Measurements from ENCODE around the gene GATA2.
A peak's percentile ranks its signal among the peaks of the same experiment; 100 is the strongest.

GATA2 gene

DNA sequence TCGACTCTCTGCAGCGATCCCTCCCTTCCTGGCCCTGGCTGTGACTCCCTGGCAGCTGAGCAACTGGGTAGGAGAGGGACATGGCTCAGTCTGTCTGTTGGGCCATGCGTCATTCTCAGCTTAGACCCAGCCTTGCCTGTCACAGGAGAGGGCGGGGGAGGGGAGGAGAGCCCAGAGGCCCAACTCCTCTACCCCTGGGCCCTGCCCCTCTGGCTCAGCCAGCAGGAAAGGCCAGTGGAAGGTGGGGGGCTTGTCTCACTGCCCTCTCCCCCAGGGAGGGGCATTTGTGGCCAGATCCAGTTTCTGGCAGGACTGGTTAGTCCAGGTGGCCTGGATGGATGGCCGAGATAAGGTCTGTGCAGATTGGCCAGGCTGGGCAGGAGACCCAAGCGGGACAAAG, 57.9 kb downstream of the GATA2 start:
- no peak overlapping the region for H3K4me3 ChIP-seq (ENCODE audit: insufficient read depth, low read depth, low read length)
- H3K4me1 ChIP-seq (ENCODE audit: control insufficient read depth, insufficient read depth, low read length) = peaks cover 24% of the 10 kb centered on the region
- H3K27ac ChIP-seq (ENCODE audit: insufficient read depth, low read depth, low read length, poor library complexity, severe bottlenecking) = no peak overlapping the region
- no peaks in the 10 kb centered on the region for H3K36me3 ChIP-seq (ENCODE audit: control insufficient read depth, insufficient read depth, low read length)
- WGBS, 2 experiments = 76 to 80% methylated on average over 6 of the region's 6 CpGs
- H3K9me3 ChIP-seq (ENCODE audit: control insufficient read depth, low read length) = no peaks in the 10 kb centered on the region
- H3K27me3 ChIP-seq (ENCODE audit: control insufficient read depth, insufficient read depth, low read length, poor library complexity, severe bottlenecking) = peaks cover 40% of the 10 kb centered on the region

GRCh38 chr3:128434524-128434923, 58.5 kb downstream of the GATA2 start:
- no peaks in the 10 kb centered on the region for H3K9me3 ChIP-seq (ENCODE audit: control insufficient read depth, low read length)
- H3K36me3 ChIP-seq (ENCODE audit: control insufficient read depth, insufficient read depth, low read length) = no peaks in the 10 kb centered on the region
- no peak overlapping the region for H3K27ac ChIP-seq (ENCODE audit: insufficient read depth, low read depth, low read length, poor library complexity, severe bottlenecking)
- peaks cover 24% of the 10 kb centered on the region for H3K4me1 ChIP-seq (ENCODE audit: control insufficient read depth, insufficient read depth, low read length)
- H3K27me3 ChIP-seq (ENCODE audit: control insufficient read depth, insufficient read depth, low read length, poor library complexity, severe bottlenecking) = peaks cover 45% of the 10 kb centered on the region
- H3K4me3 ChIP-seq (ENCODE audit: insufficient read depth, low read depth, low read length) = no peak overlapping the region
- 71 to 95% methylated on average over 2 of the region's 2 CpGs for WGBS, 2 experiments

GRCh38 chr3:128433837-128434165, 59.2 kb downstream of the GATA2 start:
- Histone ChIP-seq H3K36me3 (ENCODE audit: control insufficient read depth, insufficient read depth, low read length) (no peaks in the 10 kb centered on the region), H3K4me3 (ENCODE audit: insufficient read depth, low read depth, low read length) (no peak overlapping the region), H3K9me3 (ENCODE audit: control insufficient read depth, low read length) (no peaks in the 10 kb centered on the region), H3K4me1 (ENCODE audit: control insufficient read depth, insufficient read depth, low read length) (peaks cover 24% of the 10 kb centered on the region), H3K27ac (ENCODE audit: insufficient read depth, low read depth, low read length, poor library complexity, severe bottlenecking) (no peak overlapping the region), H3K27me3 (ENCODE audit: control insufficient read depth, insufficient read depth, low read length, poor library complexity, severe bottlenecking) (peaks cover 52% of the 10 kb centered on the region)
- WGBS, 2 experiments = 46 to 52% methylated on average over 2 of the region's 2 CpGs

- WGBS, 2 experiments = 7% methylated on average over 53 of the region's 53 CpGs
- Histone ChIP-seq H3K4me1 (ENCODE audit: control insufficient read depth, insufficient read depth, low read length) (peaks cover 24% of the 10 kb centered on the region), H3K9me3 (ENCODE audit: control insufficient read depth, low read length) (no peaks in the 10 kb centered on the region), H3K36me3 (ENCODE audit: control insufficient read depth, insufficient read depth, low read length) (no peaks in the 10 kb centered on the region), H3K27ac (ENCODE audit: insufficient read depth, low read depth, low read length, poor library complexity, severe bottlenecking) (no peak overlapping the region), H3K4me3 (ENCODE audit: insufficient read depth, low read depth, low read length) (peak overlapping the region; percentile 39), H3K27me3 (ENCODE audit: control insufficient read depth, insufficient read depth, low read length, poor library complexity, severe bottlenecking) (peaks cover 58% of the 10 kb centered on the region)
These were observed 59.8 kb downstream of the GATA2 start for GRCh38 chr3:128432971-128433836.

- Histone ChIP-seq H3K27me3 (ENCODE audit: control insufficient read depth, insufficient read depth, low read length, poor library complexity, severe bottlenecking) (peaks cover 65% of the 10 kb centered on the region), H3K4me3 (ENCODE audit: insufficient read depth, low read depth, low read length) (peak overlapping the region; percentile 39), H3K36me3 (ENCODE audit: control insufficient read depth, insufficient read depth, low read length) (no peaks in the 10 kb centered on the region), H3K27ac (ENCODE audit: insufficient read depth, low read depth, low read length, poor library complexity, severe bottlenecking) (no peak overlapping the region), H3K4me1 (ENCODE audit: control insufficient read depth, insufficient read depth, low read length) (peaks cover 24% of the 10 kb centered on the region), H3K9me3 (ENCODE audit: control insufficient read depth, low read length) (no peaks in the 10 kb centered on the region)
- WGBS, 2 experiments = 1 to 2% methylated on average over 41 to 43 of the region's 43 CpGs
These were observed 60.6 kb downstream of the GATA2 start for GRCh38 chr3:128432301-128432970.

GRCh38 chr3:128431803-128432300, 61.1 kb downstream of the GATA2 start:
- Histone ChIP-seq H3K4me3 (ENCODE audit: insufficient read depth, low read depth, low read length) (peak overlapping the region; percentile 39), H3K27me3 (ENCODE audit: control insufficient read depth, insufficient read depth, low read length, poor library complexity, severe bottlenecking) (peaks cover 71% of the 10 kb centered on the region)
- 28 to 29% methylated on average over 13 of the region's 13 CpGs for WGBS, 2 experiments

GRCh38 chr3:128430731-128431130, 62.3 kb downstream of the GATA2 start:
- Histone ChIP-seq H3K36me3 (ENCODE audit: control insufficient read depth, insufficient read depth, low read length) (no peaks in the 10 kb centered on the region), H3K27ac (ENCODE audit: insufficient read depth, low read depth, low read length, poor library complexity, severe bottlenecking) (no peak overlapping the region), H3K27me3 (ENCODE audit: control insufficient read depth, insufficient read depth, low read length, poor library complexity, severe bottlenecking) (peaks cover 82% of the 10 kb centered on the region), H3K4me1 (ENCODE audit: control insufficient read depth, insufficient read depth, low read length) (peaks cover 22% of the 10 kb centered on the region), H3K9me3 (ENCODE audit: control insufficient read depth, low read length) (no peaks in the 10 kb centered on the region), H3K4me3 (ENCODE audit: insufficient read depth, low read depth, low read length) (no peak overlapping the region)
- WGBS, 2 experiments = 70 to 71% methylated on average over 8 of the region's 8 CpGs

More at GRCh38 chr3:128431803-128432300, 61.1 kb downstream of the GATA2 start:
- Histone ChIP-seq H3K4me1 (ENCODE audit: control insufficient read depth, insufficient read depth, low read length) (peaks cover 24% of the 10 kb centered on the region), H3K27ac (ENCODE audit: insufficient read depth, low read depth, low read length, poor library complexity, severe bottlenecking) (no peak overlapping the region), H3K9me3 (ENCODE audit: control insufficient read depth, low read length) (no peaks in the 10 kb centered on the region), H3K36me3 (ENCODE audit: control insufficient read depth, insufficient read depth, low read length) (no peaks in the 10 kb centered on the region)

DNA sequence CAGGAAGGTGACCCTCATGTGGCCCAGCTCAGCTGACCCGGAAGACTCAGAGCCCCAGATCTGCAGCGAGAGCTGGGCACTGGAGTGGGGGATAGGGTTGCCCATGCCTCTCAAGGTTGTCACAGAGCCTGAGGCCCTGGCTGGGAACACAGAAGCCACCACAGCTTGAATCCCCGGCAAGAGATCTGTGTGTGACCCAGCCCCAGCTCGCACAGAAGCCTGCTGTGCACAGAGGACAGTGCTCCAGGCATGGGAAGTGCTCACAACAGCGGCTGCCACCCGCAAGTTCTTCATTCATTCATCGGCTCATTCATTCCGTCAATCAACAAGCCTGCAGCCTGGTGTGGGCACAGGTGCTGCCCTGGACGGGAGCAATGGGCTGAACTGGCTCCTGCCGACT, 62.7 kb downstream of the GATA2 start:
- Histone ChIP-seq H3K27ac (ENCODE audit: insufficient read depth, low read depth, low read length, poor library complexity, severe bottlenecking) (no peak overlapping the region), H3K4me1 (ENCODE audit: control insufficient read depth, insufficient read depth, low read length) (peaks cover 21% of the 10 kb centered on the region), H3K4me3 (ENCODE audit: insufficient read depth, low read depth, low read length) (no peak overlapping the region), H3K27me3 (ENCODE audit: control insufficient read depth, insufficient read depth, low read length, poor library complexity, severe bottlenecking) (peaks cover 87% of the 10 kb centered on the region), H3K9me3 (ENCODE audit: control insufficient read depth, low read length) (no peaks in the 10 kb centered on the region), H3K36me3 (ENCODE audit: control insufficient read depth, insufficient read depth, low read length) (no peaks in the 10 kb centered on the region)
- 28 to 39% methylated on average over 10 of the region's 10 CpGs for WGBS, 2 experiments

GRCh38 chr3:128429751-128430150, 63.2 kb downstream of the GATA2 start:
- Histone ChIP-seq H3K4me1 (ENCODE audit: control insufficient read depth, insufficient read depth, low read length) (peaks cover 19% of the 10 kb centered on the region), H3K9me3 (ENCODE audit: control insufficient read depth, low read length) (no peaks in the 10 kb centered on the region), H3K27ac (ENCODE audit: insufficient read depth, low read depth, low read length, poor library complexity, severe bottlenecking) (no peak overlapping the region), H3K4me3 (ENCODE audit: insufficient read depth, low read depth, low read length) (no peak overlapping the region), H3K27me3 (ENCODE audit: control insufficient read depth, insufficient read depth, low read length, poor library complexity, severe bottlenecking) (peaks cover 91% of the 10 kb centered on the region), H3K36me3 (ENCODE audit: control insufficient read depth, insufficient read depth, low read length) (no peaks in the 10 kb centered on the region)
- WGBS, 2 experiments = 91 to 94% methylated on average over 8 of the region's 8 CpGs

Data from ectodermal cell (in vitro differentiated cells).